Stimulated activated memory B cell treated with anti-CD40 and anti-IgM and Interleukin-4, amounts not matched to agents 10 μg/mL and 1 μg/mL and 100 μg/mL, for 72 hours (primary cell): ENCODE data around the gene F2RL3.

Source experiments
- ATAC-seq: fragments of 150-1000 bp; cut with Tn5 transposase; 2 replicates; pipeline ENCODE4 v1.10.0; 2021
- H3K27ac Mint-ChIP-seq: one replicate; pipeline ENCODE4 v1.8.0; 2022; ENCODE audit warnings: mild to moderate bottlenecking, mixed read lengths
- H3K27me3 Mint-ChIP-seq: one replicate; pipeline ENCODE4 v1.8.0; 2022; ENCODE audit warnings: mixed read lengths
- H3K36me3 Mint-ChIP-seq: one replicate; pipeline ENCODE4 v1.8.0; 2022; ENCODE audit warnings: mixed read lengths
- H3K4me1 Mint-ChIP-seq: one replicate; pipeline ENCODE4 v1.8.0; 2022; ENCODE audit warnings: mixed read lengths
- H3K4me3 Mint-ChIP-seq: one replicate; pipeline ENCODE4 v1.8.0; 2022; ENCODE audit warnings: mild to moderate bottlenecking, moderate library complexity, mixed read lengths
- H3K9me3 Mint-ChIP-seq: one replicate; pipeline ENCODE4 v1.8.0; 2022; ENCODE audit warnings: mixed read lengths

F2RL3 gene

DNA sequence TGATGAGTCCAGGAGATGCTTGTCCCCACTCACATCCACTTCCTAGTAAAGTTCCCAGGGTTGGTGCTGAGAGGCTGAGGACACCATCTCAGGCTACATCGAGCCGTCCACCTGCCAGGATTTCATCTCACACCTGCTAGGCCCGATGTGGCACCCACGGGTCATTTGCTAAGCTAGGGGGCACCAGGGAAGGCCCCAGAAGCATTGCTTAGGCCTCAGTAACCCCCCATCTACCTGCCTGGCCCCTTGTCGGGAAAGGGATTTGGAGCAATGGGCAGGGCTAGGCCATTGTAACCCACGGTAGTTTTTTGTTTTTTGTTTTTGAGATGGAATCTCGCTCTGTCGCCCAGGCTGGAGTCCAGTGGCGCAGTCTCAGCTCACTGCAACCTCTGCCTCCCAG is 51.8 kb downstream of the F2RL3 start:
- H3K4me1 Mint-ChIP-seq: no peaks in the 10 kb centered on the region
- peaks cover 29% of the 10 kb centered on the region for H3K27me3 Mint-ChIP-seq
- ATAC-seq: no peak
- H3K4me3 Mint-ChIP-seq: no peak overlapping the region
- H3K36me3 Mint-ChIP-seq: no peaks in the 10 kb centered on the region
- no peak overlapping the region for H3K27ac Mint-ChIP-seq
- peaks cover 9% of the 10 kb centered on the region for H3K9me3 Mint-ChIP-seq
